Stomach (tissue), 9 donors: ENCODE measurements around the gene EVA1C. TPM values are rescaled to one million over a fixed set of nuclear protein-coding genes. Genes with fewer than 3 reads are reported as not detected.
"Not testable (repeated sequence)": the region's sequence is repeated elsewhere in the genome, so short reads cannot be mapped to it uniquely, and the experiment has no call there.

Experiments used
- DNase-seq, 2 donors: peaks; one replicate each; pipeline versions ENCODE4 v3.0.0 to v3.0.0-alpha.2; 2013 to 2019
- H3K27ac ChIP-seq, 5 donors: fragments of 200-600 bp in 4 of 5; sonication (generic) in 4 of 5; one replicate each; pipeline ENCODE4 v1.5.1; 2013 to 2019; ENCODE audit warnings: mild to moderate bottlenecking in 1 of 5, moderate library complexity in 1 of 5
- H3K27me3 ChIP-seq, 3 donors: fragments of 200-600 bp; sonication (generic); one replicate each; pipeline ENCODE4 v1.5.1; 2017 to 2019; ENCODE audit warnings: mixed run types in 1 of 3
- H3K36me3 ChIP-seq, 4 donors: fragments of 200-600 bp; sonication (generic); 1 replicate in 3 of 4; 2 replicates in 1 of 4; pipeline ENCODE4 v1.5.1; 2016 to 2019
- H3K4me1 ChIP-seq, 4 donors: fragments of 200-600 bp; sonication (generic); one replicate each; pipeline ENCODE4 v1.5.1; 2016 to 2019
- H3K4me3 ChIP-seq, 4 donors: fragments of 200-600 bp; sonication (generic) in 3 of 4; one replicate each; pipeline ENCODE4 v1.5.1; 2016 to 2019; ENCODE audit warnings: mild to moderate bottlenecking in 1 of 4
- H3K9me3 ChIP-seq, 4 donors: fragments of 200-600 bp; sonication (generic); one replicate each; pipeline ENCODE4 v1.5.1; 2016 to 2019
- EP300 ChIP-seq: sonication (generic); formaldehyde crosslinking; IDR thresholded peaks from one replicate; pipeline ENCODE4 v1.6.1; 2017; ENCODE audit warnings: antibody characterized with exemption
- POLR2A ChIP-seq, 4 donors: fragments of 450-650 bp; IDR thresholded peaks; one replicate each; pipeline ENCODE4 v1.6.1; 2016; ENCODE audit warnings: antibody characterized with exemption in 4 of 4, control low read depth in 2 of 4, mild to moderate bottlenecking in 1 of 4, moderate library complexity in 1 of 4
- POLR2AphosphoS5 ChIP-seq, 3 donors: sonication (generic); formaldehyde crosslinking; IDR thresholded peaks; one replicate each; pipeline ENCODE4 v1.6.1; 2016; ENCODE audit warnings: antibody characterized with exemption in 3 of 3
- WGBS, 5 donors: extraction: QIAGEN DNeasy Blood & Tissue Kit in 3 of 5; methylation state at CpG; one replicate each; pipeline versions ENCODE4 v1.1.5 to v1.1.7; 2013 to 2018; 5-methylcytosine and 5-hydroxymethylcytosine counted together
- intact Hi-C: fragments of 100-400 bp; cut with DNase I; formaldehyde crosslinking; loops from one replicate; pipeline ENCODE4 v1.15.1; 2023; ENCODE audit warnings: low total_unique reads
- polyA plus RNA-seq, 3 donors: library from polyadenylated mRNA; stranded (reverse); fragments of 200-250 nt; gene quantifications; one replicate each; pipeline ENCODE4 v1.2.3, GENCODE V29; 2013
- total RNA-seq, 5 donors: library from RNA; depleted of rRNA; stranded (reverse); fragments of >200 nt; gene quantifications; one replicate each; pipeline versions ENCODE4 v1.1.0 to v1.2.3, GENCODE V29; 2014 to 2016
- TF ChIP-seq, protein P1 (sequence below), 7 experiments: fragments of 450-650 bp in 4 of 7; fragments of 200-600 bp in 3 of 7; sonication (generic) in 3 of 7; IDR thresholded peaks; one replicate each; pipeline ENCODE4 v1.5.1; 2016 to 2019; ENCODE audit warnings: antibody characterized with exemption in 7 of 7, control low read depth in 2 of 7, mild to moderate bottlenecking in 1 of 7
- donor health status: healthy with polysubstance abuse.
- donor health status: Bipolar disorder and iron deficiency.
- donor health status: healthy.

Gene EVA1C
- total and polyA plus RNA-seq, 8 donors = 10.6 to 142 (median 42.9) TPM

DNA sequence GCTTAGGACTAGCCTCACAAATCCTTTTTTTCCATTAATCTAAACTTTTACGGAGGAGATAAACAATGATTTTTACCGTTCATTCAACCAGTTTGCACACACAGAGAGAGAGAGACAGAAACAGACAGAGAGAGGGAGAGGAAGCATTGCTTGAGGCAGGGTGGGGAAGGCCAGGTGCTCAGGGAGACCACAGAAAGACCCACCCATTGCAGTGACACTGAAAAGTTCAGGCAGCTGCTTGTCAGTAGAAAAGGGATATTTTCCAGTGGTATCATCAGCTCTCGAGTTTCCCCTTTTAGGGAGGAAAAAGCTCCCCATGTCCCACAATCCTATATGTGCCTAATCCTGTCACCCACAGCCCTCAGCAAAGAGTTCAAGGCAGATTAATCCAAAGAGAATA is 145.6 kb downstream of the EVA1C start:
- DNase-seq = no peak
- 66 to 80% (median 72%) methylated on average over 3 of the region's 3 CpGs for WGBS, 5 donors
- H3K27me3 ChIP-seq = no peaks in the 10 kb centered on the region
- peaks cover 0 to 7% (median 0%) of the 10 kb centered on the region in 4 donors for H3K4me1 ChIP-seq
- H3K9me3 ChIP-seq = no peaks in the 10 kb centered on the region
- no peak overlapping the region for H3K4me3 ChIP-seq
- no peaks in the 10 kb centered on the region for H3K36me3 ChIP-seq
- TF ChIP-seq, protein P1, sequence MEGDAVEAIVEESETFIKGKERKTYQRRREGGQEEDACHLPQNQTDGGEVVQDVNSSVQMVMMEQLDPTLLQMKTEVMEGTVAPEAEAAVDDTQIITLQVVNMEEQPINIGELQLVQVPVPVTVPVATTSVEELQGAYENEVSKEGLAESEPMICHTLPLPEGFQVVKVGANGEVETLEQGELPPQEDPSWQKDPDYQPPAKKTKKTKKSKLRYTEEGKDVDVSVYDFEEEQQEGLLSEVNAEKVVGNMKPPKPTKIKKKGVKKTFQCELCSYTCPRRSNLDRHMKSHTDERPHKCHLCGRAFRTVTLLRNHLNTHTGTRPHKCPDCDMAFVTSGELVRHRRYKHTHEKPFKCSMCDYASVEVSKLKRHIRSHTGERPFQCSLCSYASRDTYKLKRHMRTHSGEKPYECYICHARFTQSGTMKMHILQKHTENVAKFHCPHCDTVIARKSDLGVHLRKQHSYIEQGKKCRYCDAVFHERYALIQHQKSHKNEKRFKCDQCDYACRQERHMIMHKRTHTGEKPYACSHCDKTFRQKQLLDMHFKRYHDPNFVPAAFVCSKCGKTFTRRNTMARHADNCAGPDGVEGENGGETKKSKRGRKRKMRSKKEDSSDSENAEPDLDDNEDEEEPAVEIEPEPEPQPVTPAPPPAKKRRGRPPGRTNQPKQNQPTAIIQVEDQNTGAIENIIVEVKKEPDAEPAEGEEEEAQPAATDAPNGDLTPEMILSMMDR (IDR thresholded peaks at IDR 0.05) = no peak
- TF ChIP-seq EP300 (no peak), POLR2AphosphoS5 (IDR thresholded peaks at IDR 0.05) (no peak), POLR2A (IDR thresholded peaks at IDR 0.05) (no peak)
- no peak overlapping the region for H3K27ac ChIP-seq
- intact Hi-C loops = no loop called here

DNA sequence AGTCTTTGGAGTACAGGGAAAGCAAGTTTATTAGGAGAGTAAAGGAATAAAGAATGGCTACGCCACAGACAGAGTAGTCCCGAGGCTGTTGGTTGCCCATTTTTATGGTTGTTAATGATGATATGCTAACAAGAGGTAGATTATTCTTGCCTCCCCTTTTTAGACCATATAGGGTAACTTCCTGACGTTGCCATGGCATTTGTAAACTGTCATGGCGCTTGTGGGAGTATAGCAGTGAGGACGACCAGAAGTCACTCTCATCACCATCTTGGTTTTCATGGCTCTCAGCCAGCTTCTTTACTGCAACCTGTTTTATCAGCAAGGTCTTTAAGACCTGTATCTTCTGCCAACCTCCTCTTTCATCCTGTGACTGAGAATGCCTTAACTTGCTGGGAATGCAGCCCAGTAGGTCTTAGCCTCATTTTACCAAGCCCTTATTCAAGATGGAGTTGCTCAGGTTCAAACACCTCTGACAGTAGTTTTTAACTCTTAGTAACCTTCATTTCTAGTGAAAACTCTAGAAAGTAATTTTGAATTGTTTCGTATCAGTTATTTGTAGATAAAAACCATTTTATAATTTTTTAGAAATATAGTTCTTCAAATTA is 146.6 kb downstream of the EVA1C start:
- 86 to 92% (median 91%) methylated on average over 6 of the region's 6 CpGs for WGBS, 5 donors
- TF ChIP-seq EP300 (no peak), POLR2AphosphoS5 (IDR thresholded peaks at IDR 0.05) (no peak)
- TF ChIP-seq, protein P1 (IDR thresholded peaks at IDR 0.05) = no peak
- DNase-seq = no peak
- peaks cover 0 to 7% (median 0%) of the 10 kb centered on the region in 4 donors for H3K4me1 ChIP-seq
- no peaks in the 10 kb centered on the region for H3K27me3 ChIP-seq
- no peak overlapping the region for H3K27ac ChIP-seq
- H3K36me3 ChIP-seq = no peaks in the 10 kb centered on the region
- H3K9me3 ChIP-seq = no peaks in the 10 kb centered on the region
- intact Hi-C loops = no loop called here
- no peak overlapping the region for H3K4me3 ChIP-seq

DNA sequence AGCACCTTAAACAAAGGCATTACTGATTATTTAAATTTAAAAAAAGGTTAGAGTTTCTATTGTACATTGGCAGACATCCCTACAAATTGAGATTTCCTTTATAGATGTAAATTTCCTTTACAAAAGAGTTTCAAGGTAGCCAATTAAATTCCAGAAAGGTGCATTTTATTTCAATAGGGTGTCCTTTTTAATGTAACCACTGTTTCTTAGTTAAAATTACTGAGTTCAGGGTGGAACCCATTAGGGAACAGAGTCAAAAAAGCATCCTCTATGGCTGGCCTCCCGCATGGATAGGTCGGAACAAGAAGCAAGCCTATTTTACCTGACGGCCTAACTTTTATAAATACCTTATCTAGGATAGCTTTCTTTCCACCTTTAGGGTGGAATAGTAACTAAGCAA is 148.4 kb downstream of the EVA1C start:
- Histone ChIP-seq H3K4me3 (no peak overlapping the region), H3K9me3 (peaks cover 0 to 6% (median 0%) of the 10 kb centered on the region in 4 donors), H3K36me3 (no peaks in the 10 kb centered on the region), H3K27ac (no peak overlapping the region), H3K4me1 (peaks cover 0 to 7% (median 0%) of the 10 kb centered on the region in 4 donors), H3K27me3 (no peaks in the 10 kb centered on the region)
- 87 to 98% (median 89%) methylated on average over 3 of the region's 3 CpGs for WGBS, 5 donors
- TF ChIP-seq EP300 (no peak), POLR2AphosphoS5 (IDR thresholded peaks at IDR 0.05) (no peak), POLR2A (IDR thresholded peaks at IDR 0.05) (no peak)
- TF ChIP-seq, protein P1 (IDR thresholded peaks at IDR 0.05) = no peak
- intact Hi-C loops = no loop called here
- DNase-seq = no peak

DNA sequence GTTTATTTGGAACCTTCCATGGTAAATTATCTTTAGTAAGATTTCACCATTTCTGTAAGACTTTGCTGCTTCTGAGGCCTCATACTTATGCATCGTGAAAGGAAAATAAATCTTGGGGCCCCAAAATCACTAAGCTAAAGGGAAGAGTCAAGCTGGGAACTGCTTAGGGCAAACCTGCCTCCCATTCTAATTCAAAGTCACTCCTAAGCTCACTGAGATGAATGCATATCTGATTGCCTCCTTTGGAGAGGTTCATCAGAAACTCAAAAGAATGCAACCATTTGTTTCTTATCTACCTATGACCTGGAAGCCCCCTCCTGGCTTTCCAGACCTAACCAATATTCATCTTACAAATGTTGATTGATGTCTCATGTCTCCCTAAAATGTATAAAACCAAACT is 149.0 kb downstream of the EVA1C start:
- intact Hi-C loops, H3K9me3 ChIP-seq: not testable (repeated sequence)
- 77 to 86% (median 82%) methylated on average over 1 of the region's 1 CpG for WGBS, 5 donors

DNA sequence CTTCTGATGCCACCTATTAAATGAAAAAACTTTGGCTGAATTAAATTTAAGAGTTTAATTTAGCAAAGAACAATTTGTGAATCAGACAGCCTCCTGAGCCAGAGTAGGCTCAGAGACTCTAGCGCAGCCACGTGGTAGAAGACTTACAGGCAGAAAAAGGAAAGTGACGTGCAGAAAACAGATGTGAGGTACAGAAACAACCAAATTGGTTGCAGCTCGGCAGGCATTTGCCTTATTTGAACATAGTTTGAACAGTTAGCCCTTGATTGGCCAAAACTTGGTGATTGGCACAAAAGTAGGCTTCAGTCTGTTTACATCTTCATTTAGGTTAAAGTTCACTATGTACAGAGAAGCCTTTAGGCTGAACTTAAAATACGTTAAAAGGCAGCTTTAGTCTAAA is 149.9 kb downstream of the EVA1C start:
- H3K4me1 ChIP-seq = peaks cover 0 to 7% (median 0%) of the 10 kb centered on the region in 4 donors
- intact Hi-C loops = no loop called here
- H3K4me3 ChIP-seq = no peak overlapping the region
- H3K27me3 ChIP-seq = no peaks in the 10 kb centered on the region
- peaks cover 0 to 6% (median 0%) of the 10 kb centered on the region in 4 donors for H3K9me3 ChIP-seq
- TF ChIP-seq, protein P1 (IDR thresholded peaks at IDR 0.05) = peak in 2 of 7 experiments; percentile 22 to 36
- TF ChIP-seq POLR2AphosphoS5 (IDR thresholded peaks at IDR 0.05) = no peak
- peak; percentile 43 to 65 for DNase-seq
- WGBS, 5 donors = 38 to 55% (median 50%) methylated on average over 5 of the region's 5 CpGs
- H3K36me3 ChIP-seq = no peaks in the 10 kb centered on the region
- H3K27ac ChIP-seq = no peak overlapping the region

More for the DNA sequence above, 149.0 kb downstream of the EVA1C start:
- H3K27me3 ChIP-seq, DNase-seq, H3K36me3 ChIP-seq, H3K27ac ChIP-seq, H3K4me3 ChIP-seq, H3K4me1 ChIP-seq: not testable (repeated sequence)
